K562 (cell line): Measurements from ENCODE around the gene LRRC10B. TPM values are rescaled to one million over a fixed set of nuclear protein-coding genes. Genes with fewer than 3 reads are reported as not detected.

Experiments used
- ATAC-seq: fragments of 200-7000 bp; cut with Tn5 transposase; 3 replicates; pipeline ENCODE4 v1.9.1; 2020; ENCODE audit warnings: moderate library complexity
- BruUV-seq: library from RNA; stranded (reverse); fragments of 400-500 nt; replicated peaks from 2 replicates; lab custom pipeline; 2021; lab: Mats Ljungman, UMichigan
- CTCF ChIA-PET: fragments of 300-600 bp; formaldehyde crosslinking; extraction: SDS; loops from one replicate; lab custom pipeline; 2021; ENCODE audit warnings: low intra/inter-chr PET ratio; lab: Yijun Ruan, JAX
- POLR2A ChIA-PET: fragments of 300-600, 350-650 bp; sonication (Branson Sonifier 250); formaldehyde crosslinking; extraction: SDS; loops from one replicate; lab custom pipeline; 2021; ENCODE audit warnings: antibody characterized with exemption, inconsistent platforms; lab: Yijun Ruan, JAX
- DNase-seq, 4 experiments: peaks; one replicate each; pipeline versions ENCODE4 v3.0.0 to v3.0.0-alpha.2; 2011 to 2018; ENCODE audit warnings: low spot score in 3 of 4, mixed read lengths in 3 of 4; ENCODE audit errors: extremely low read depth in 1 of 4
- FAIRE-seq: peaks from 2 replicates; lab custom pipeline; 2011; peaks lifted over from hg19 to GRCh38; lab: Jason Lieb, UNC
- H2AFZ ChIP-seq: 2 replicates; pipeline ENCODE4 v1.6.0; 2011; ENCODE audit warnings: low read depth, low read length, control low read depth, inconsistent platforms
- H3K27ac ChIP-seq: fragments of 200-600 bp; 3 replicates; pipeline ENCODE4 v1.8.0; 2011; ENCODE audit warnings: low read depth, mild to moderate bottlenecking, control low read depth, inconsistent platforms, low read length, moderate library complexity, mixed read lengths; ENCODE audit errors: extremely low read depth
- H3K27me3 ChIP-seq, 2 experiments: fragments of 300-600 bp in 1 of 2; 2 replicates in 1 of 2; 3 replicates in 1 of 2; pipeline versions ENCODE4 v1.6.0 to v1.8.0; 2011; ENCODE audit warnings: inconsistent platforms in 2 of 2, low read length in 2 of 2, mild to moderate bottlenecking in 1 of 2, mixed read lengths in 1 of 2, moderate library complexity in 1 of 2; ENCODE audit not compliant: control insufficient read depth in 2 of 2, insufficient read depth in 2 of 2
- H3K36me3 ChIP-seq: fragments of 300-600 bp; 3 replicates; pipeline ENCODE4 v1.8.0; 2011; ENCODE audit warnings: mild to moderate bottlenecking, low read length, inconsistent platforms; ENCODE audit not compliant: control insufficient read depth, insufficient read depth
- H3K4me1 ChIP-seq, 2 experiments: fragments of 200-600 bp in 1 of 2; replicated peaks in 1 of 2; 2 replicates in 1 of 2; 3 replicates in 1 of 2; pipeline versions ENCODE4 v1.5.1 to v1.8.0; 2011; ENCODE audit warnings: inconsistent platforms in 2 of 2, low read length in 2 of 2, mild to moderate bottlenecking in 1 of 2, mixed read lengths in 1 of 2, moderate library complexity in 1 of 2; ENCODE audit not compliant: control insufficient read depth in 2 of 2, insufficient read depth in 2 of 2
- H3K4me2 ChIP-seq: 2 replicates; pipeline ENCODE4 v1.6.1; 2011; ENCODE audit warnings: low read length, control low read depth, inconsistent platforms, mixed read lengths; ENCODE audit not compliant: insufficient read depth
- H3K4me3 ChIP-seq: fragments of 200-600 bp; sonication (generic), shearing (Covaris generic); 2 replicates; pipeline ENCODE4 v1.5.1; 2016; ENCODE audit warnings: control low read depth, inconsistent platforms
- H3K79me2 ChIP-seq: fragments of 200-600 bp; 3 replicates; pipeline ENCODE4 v1.8.0; 2011; ENCODE audit warnings: low read length, inconsistent platforms; ENCODE audit not compliant: control insufficient read depth, insufficient read depth
- H3K9ac ChIP-seq, 2 experiments: 2 replicates each; pipeline versions ENCODE4 v1.6.0 to v1.6.1; 2011; ENCODE audit warnings: low read depth in 2 of 2, low read length in 2 of 2, control low read depth in 1 of 2, inconsistent platforms in 1 of 2, mild to moderate bottlenecking in 1 of 2, mixed read lengths in 1 of 2; ENCODE audit not compliant: insufficient read depth in 1 of 2
- H3K9me1 ChIP-seq: one replicate; pipeline ENCODE4 v1.6.0; 2011; ENCODE audit warnings: inconsistent platforms, mild to moderate bottlenecking, low read length, moderate library complexity; ENCODE audit not compliant: control insufficient read depth, insufficient read depth
- H3K9me3 ChIP-seq: replicated peaks from 2 replicates; pipeline ENCODE4 v1.5.1; 2011; ENCODE audit warnings: low read depth, low read length, inconsistent platforms; ENCODE audit not compliant: control insufficient read depth, insufficient read depth
- H4K20me1 ChIP-seq: replicated peaks from 2 replicates; pipeline ENCODE4 v1.6.1; 2011; ENCODE audit warnings: low read length, inconsistent platforms, mixed read lengths; ENCODE audit not compliant: control insufficient read depth, insufficient read depth
- ARID2 ChIP-seq: fragments of 450-650 bp; IDR thresholded peaks from 2 replicates; pipeline ENCODE4 v1.6.1; 2017; ENCODE audit warnings: antibody characterized with exemption, mild to moderate bottlenecking
- CXXC5 ChIP-seq: fragments of 250-450 bp; sonication (Bioruptor Pico); IDR thresholded peaks from 2 replicates; pipeline ENCODE4 v1.8.0; 2022; ENCODE audit warnings: inconsistent platforms, mild to moderate bottlenecking, moderate library complexity
- HNRNPLL ChIP-seq: fragments of 200-400 bp; formaldehyde crosslinking; IDR thresholded peaks from 2 replicates; pipeline ENCODE4 v1.6.1; 2017; ENCODE audit warnings: low read length, low read depth, mild to moderate bottlenecking; ENCODE audit not compliant: poor library complexity, severe bottlenecking
- JUNB ChIP-seq: fragments of 450-650 bp; formaldehyde crosslinking; conservative IDR thresholded peaks from 2 replicates; pipeline ENCODE4 v1.4.0; 2020; ENCODE audit warnings: mild to moderate bottlenecking
- KDM2B ChIP-seq: fragments of 250-450 bp; sonication (Bioruptor Pico); IDR thresholded peaks from 2 replicates; pipeline ENCODE4 v1.8.0; 2021; ENCODE audit warnings: mild to moderate bottlenecking, moderate library complexity
- MAZ ChIP-seq, 2 experiments: fragments of 450-650 bp in 1 of 2; sonication (generic) in 1 of 2; formaldehyde crosslinking; IDR thresholded peaks in 1 of 2; conservative IDR thresholded peaks in 1 of 2; 2 replicates each; pipeline versions ENCODE4 v1.4.0 to v1.5.0; 2020; ENCODE audit warnings: mild to moderate bottlenecking in 1 of 2, missing genetic modification reagents in 1 of 2
- NFE2L1 ChIP-seq: fragments of 450-650 bp; IDR thresholded peaks from 2 replicates; pipeline ENCODE4 v1.6.1; 2016; ENCODE audit warnings: missing genetic modification characterization, low read depth, mild to moderate bottlenecking, missing compliant biosample characterization, moderate library complexity, borderline replicate concordance
- RAD21 ChIP-seq, 2 experiments: fragments of 250-450 bp in 1 of 2; fragments of 450-650 bp in 1 of 2; sonication (Bioruptor Pico) in 1 of 2; formaldehyde crosslinking in 1 of 2; IDR thresholded peaks in 1 of 2; conservative IDR thresholded peaks in 1 of 2; 2 replicates each; pipeline versions ENCODE4 v1.4.0 to v1.8.0; 2020 to 2022; ENCODE audit warnings: mild to moderate bottlenecking in 2 of 2, moderate library complexity in 1 of 2
- SMARCA4 ChIP-seq: fragments of 450-650 bp; IDR thresholded peaks from 2 replicates; pipeline ENCODE4 v1.6.1; 2016
- ZBTB7A ChIP-seq: IDR thresholded peaks from 2 replicates; pipeline ENCODE4 v1.6.1; 2011; ENCODE audit warnings: low read depth, mild to moderate bottlenecking, low read length, moderate library complexity, borderline replicate concordance; ENCODE audit not compliant: control insufficient read depth
- ZNF436 ChIP-seq: fragments of 250-450, 450-650 bp; sonication (Bioruptor Pico); formaldehyde crosslinking; IDR thresholded peaks from 2 replicates; pipeline ENCODE4 v1.7.0; 2020; ENCODE audit warnings: mild to moderate bottlenecking
- WGBS: fragments of 100-300 bp; shearing (Covaris generic); methylation state at CpG from one replicate; pipeline ENCODE4 v1.1.6; 2016; ENCODE audit warnings: low coverage, mixed read lengths; ENCODE audit not compliant: insufficient coverage; ENCODE audit errors: missing lambda C conversion rate; 5-methylcytosine and 5-hydroxymethylcytosine counted together
- in situ Hi-C: fragments of 300-500 bp; cut with MboI; formaldehyde crosslinking; loops from 4 replicates; pipeline ENCODE4 v1.15.0; 2018; ENCODE audit warnings: inconsistent platforms, mixed read lengths
- intact Hi-C: fragments of 100-400 bp; cut with micrococcal nuclease; formaldehyde crosslinking; loops from 2 replicates; pipeline ENCODE4 v1.14.2; 2022
- polyA plus RNA-seq, 8 experiments: library from polyadenylated mRNA; depleted of rRNA in 4 of 8; stranded (reverse) in 5 of 8; unstranded in 3 of 8; fragments of >200 nt; fragmentation: Nextera tagmentation in 2 of 8; fragmentation: Illumina TruSeq in 1 of 8; extraction: Ambion mirVana in 2 of 8; extraction: Trizol in 1 of 8; gene quantifications; 2 replicates each; pipeline versions ENCODE4 v1.2.1 to v1.2.3, GENCODE V29; 2011 to 2014; ENCODE audit warnings: inconsistent platforms in 1 of 8, missing spikeins in 1 of 8
- total RNA-seq, 7 experiments: library from RNA; depleted of rRNA in 6 of 7; stranded (reverse); fragments of >200 nt in 6 of 7; fragmentation: Illumina TruSeq in 2 of 7; extraction: Trizol in 2 of 7; gene quantifications; 2 replicates each; pipeline versions ENCODE4 v1.2.1 to v1.2.3, GENCODE V29; 2011 to 2021; ENCODE audit warnings: low replicate concordance in 1 of 7
- TF ChIP-seq, protein P1 (sequence below): sonication (generic); formaldehyde crosslinking; IDR thresholded peaks from 2 replicates; pipeline ENCODE4 v1.9.0; 2022; ENCODE audit warnings: mild to moderate bottlenecking, missing genetic modification reagents
- TF ChIP-seq, protein P2 (sequence below), 3 experiments: IDR thresholded peaks in 2 of 3; conservative IDR thresholded peaks in 1 of 3; 2 replicates each; pipeline ENCODE4 v1.5.1; 2011 to 2012; ENCODE audit warnings: low read length in 3 of 3, mild to moderate bottlenecking in 3 of 3, control low read depth in 2 of 3, improper control_type of control experiment in 1 of 3, inconsistent platforms in 1 of 3, low read depth in 1 of 3, mixed read lengths in 1 of 3, moderate library complexity in 1 of 3; ENCODE audit not compliant: insufficient read depth in 2 of 3
- TF ChIP-seq, protein P3 (sequence below): fragments of 450-650 bp; IDR thresholded peaks from 2 replicates; pipeline ENCODE4 v1.6.1; 2016; ENCODE audit warnings: mild to moderate bottlenecking

LRRC10B gene
- total and polyA plus RNA-seq, 9 of the 15 experiments (the other 6 are each of a cell fraction or from before 2014, with no cell fraction given) = 0.11 TPM; not detected in 8

DNA sequence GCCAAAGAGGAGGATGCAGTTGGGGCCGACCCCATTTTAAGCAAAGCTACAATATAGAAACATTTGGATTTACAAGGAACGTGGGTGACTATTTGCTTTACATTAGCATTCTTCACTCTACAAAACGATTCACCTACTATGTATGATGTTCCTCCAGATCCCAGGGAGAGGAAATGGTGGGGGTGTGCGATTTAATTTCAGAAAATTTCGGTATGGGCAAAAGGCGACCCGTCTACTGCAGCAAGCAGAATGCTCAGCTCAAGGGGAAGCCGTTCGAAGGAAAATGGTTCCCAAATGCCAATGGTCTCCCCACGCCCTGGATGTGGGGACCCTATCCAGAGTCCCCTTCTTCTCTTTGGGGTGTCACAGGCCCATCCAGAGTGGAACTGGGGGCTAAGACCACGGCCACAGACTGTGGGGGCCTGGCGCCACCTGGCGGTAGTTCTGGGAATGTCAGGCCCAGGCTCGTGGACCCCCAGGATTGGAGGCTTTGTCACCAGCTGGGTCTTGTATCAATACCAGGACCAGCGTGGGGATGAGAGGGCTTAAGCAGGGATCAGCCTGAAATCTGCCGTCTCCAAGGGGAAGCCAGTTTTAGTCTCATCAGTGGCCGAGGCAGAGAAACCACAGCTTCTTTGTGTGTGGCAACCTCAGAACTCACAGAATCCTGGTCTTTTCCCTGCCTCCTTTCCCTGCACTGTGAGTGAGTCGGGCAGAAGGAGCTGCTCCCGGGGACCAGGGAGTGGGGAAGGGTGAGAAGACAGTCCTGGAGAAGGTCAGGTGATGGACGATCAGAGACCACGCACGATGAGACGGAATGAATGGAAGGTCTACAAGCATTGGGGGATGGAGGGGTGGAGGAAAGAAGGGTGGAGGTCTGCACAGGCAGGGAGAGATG lies 8.4 kb downstream of the LRRC10B start:
- CTCF ChIA-PET = interaction anchor here (0.8 to 2.5 kb wide), 3 partner anchors 39 to 71 kb away, joined by 3 to 23 read pairs (median 14); partner anchors contain the start of gene SYT7
- Histone ChIP-seq H3K9me3 (no peaks in the 10 kb centered on the region; the same call in 1 of the 2 replicates), H3K9ac (peak overlapping the region in 1 of 2 experiments; percentile 80; a peak in 2 of 4 replicates), H3K36me3 (no peaks in the 10 kb centered on the region), H4K20me1 (peaks cover 12% of the 10 kb centered on the region; the same call in 1 of the 2 replicates), H2AFZ (0 out of 2 replicates have a peak overlapping the region, but pooled peaks have one; percentile 16), H3K79me2 (no peaks in the 10 kb centered on the region), H3K27me3 (peaks cover 27 to 60% of the 10 kb centered on the region in 2 experiments; a peak in 4 of 5 replicates), H3K9me1 (no peaks in the 10 kb centered on the region), H3K4me1 (peaks cover 0 to 14% of the 10 kb centered on the region in 2 experiments; a peak in 4 of 5 replicates), H3K4me2 (peak overlapping the region; percentile 16), H3K4me3 (no peak overlapping the region), H3K27ac (no peak overlapping the region)
- BruUV-seq = no TSS peak
- in situ Hi-C loops (no loop called here), intact Hi-C loops (loop anchor here (1.0 kb wide), 2 partner anchors 40 to 71 kb away; no protein-coding TSS in a partner anchor)
- FAIRE-seq = peak; percentile 77
- peak; percentile 75 for ATAC-seq
- DNase-seq = peak; percentile 61 to 90 (median 84)
- POLR2A ChIA-PET = interaction anchor here (0.6 to 2.2 kb wide), 11 partner anchors 9 to 113 kb away, joined by 3 to 8 read pairs (median 4); partner anchors contain the start of genes CPSF7, SDHAF2 and SYT7
- WGBS = 4% methylated on average over 23 of the region's 23 CpGs
- TF ChIP-seq RAD21 (CRISPR knock-in tag; conservative IDR thresholded peaks at IDR 0.05 in 1 of 2, IDR thresholded peaks at IDR 0.05 in 1 of 2) (peak; percentile 75 to 92), HNRNPLL (no peak), JUNB (CRISPR knock-in tag) (no peak), ZNF436 (0 out of 2 replicates have a peak, but pooled peaks have one; percentile 3), ZBTB7A (peak; percentile 67), SMARCA4 (no peak), MAZ (CRISPR knock-in tag; conservative IDR thresholded peaks at IDR 0.05 in 1 of 2, IDR thresholded peaks at IDR 0.05 in 1 of 2) (peak; percentile 23 to 25; a peak in 1 of 4 replicates), NFE2L1 (tag) (no peak), CXXC5 (CRISPR knock-in tag) (no peak), ARID2 (peak; percentile 67), KDM2B (CRISPR knock-in tag) (no peak)
- TF ChIP-seq, protein P1, sequence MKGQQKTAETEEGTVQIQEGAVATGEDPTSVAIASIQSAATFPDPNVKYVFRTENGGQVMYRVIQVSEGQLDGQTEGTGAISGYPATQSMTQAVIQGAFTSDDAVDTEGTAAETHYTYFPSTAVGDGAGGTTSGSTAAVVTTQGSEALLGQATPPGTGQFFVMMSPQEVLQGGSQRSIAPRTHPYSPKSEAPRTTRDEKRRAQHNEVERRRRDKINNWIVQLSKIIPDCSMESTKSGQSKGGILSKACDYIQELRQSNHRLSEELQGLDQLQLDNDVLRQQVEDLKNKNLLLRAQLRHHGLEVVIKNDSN (CRISPR knock-in tag) = no peak
- TF ChIP-seq, protein P2, sequence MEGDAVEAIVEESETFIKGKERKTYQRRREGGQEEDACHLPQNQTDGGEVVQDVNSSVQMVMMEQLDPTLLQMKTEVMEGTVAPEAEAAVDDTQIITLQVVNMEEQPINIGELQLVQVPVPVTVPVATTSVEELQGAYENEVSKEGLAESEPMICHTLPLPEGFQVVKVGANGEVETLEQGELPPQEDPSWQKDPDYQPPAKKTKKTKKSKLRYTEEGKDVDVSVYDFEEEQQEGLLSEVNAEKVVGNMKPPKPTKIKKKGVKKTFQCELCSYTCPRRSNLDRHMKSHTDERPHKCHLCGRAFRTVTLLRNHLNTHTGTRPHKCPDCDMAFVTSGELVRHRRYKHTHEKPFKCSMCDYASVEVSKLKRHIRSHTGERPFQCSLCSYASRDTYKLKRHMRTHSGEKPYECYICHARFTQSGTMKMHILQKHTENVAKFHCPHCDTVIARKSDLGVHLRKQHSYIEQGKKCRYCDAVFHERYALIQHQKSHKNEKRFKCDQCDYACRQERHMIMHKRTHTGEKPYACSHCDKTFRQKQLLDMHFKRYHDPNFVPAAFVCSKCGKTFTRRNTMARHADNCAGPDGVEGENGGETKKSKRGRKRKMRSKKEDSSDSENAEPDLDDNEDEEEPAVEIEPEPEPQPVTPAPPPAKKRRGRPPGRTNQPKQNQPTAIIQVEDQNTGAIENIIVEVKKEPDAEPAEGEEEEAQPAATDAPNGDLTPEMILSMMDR (IDR thresholded peaks at IDR 0.05 in 2 of 3, conservative IDR thresholded peaks at IDR 0.05 in 1 of 3; ENCODE audit: insufficient read depth in 2 of 3, low read depth in 1 of 3, low read length in 3 of 3) = peak; percentile 86 to 99 (median 91)
- TF ChIP-seq, protein P3, sequence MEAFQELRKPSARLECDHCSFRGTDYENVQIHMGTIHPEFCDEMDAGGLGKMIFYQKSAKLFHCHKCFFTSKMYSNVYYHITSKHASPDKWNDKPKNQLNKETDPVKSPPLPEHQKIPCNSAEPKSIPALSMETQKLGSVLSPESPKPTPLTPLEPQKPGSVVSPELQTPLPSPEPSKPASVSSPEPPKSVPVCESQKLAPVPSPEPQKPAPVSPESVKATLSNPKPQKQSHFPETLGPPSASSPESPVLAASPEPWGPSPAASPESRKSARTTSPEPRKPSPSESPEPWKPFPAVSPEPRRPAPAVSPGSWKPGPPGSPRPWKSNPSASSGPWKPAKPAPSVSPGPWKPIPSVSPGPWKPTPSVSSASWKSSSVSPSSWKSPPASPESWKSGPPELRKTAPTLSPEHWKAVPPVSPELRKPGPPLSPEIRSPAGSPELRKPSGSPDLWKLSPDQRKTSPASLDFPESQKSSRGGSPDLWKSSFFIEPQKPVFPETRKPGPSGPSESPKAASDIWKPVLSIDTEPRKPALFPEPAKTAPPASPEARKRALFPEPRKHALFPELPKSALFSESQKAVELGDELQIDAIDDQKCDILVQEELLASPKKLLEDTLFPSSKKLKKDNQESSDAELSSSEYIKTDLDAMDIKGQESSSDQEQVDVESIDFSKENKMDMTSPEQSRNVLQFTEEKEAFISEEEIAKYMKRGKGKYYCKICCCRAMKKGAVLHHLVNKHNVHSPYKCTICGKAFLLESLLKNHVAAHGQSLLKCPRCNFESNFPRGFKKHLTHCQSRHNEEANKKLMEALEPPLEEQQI = no peak
